GM12892 (cell line): Measurements from ENCODE around the gene POLG2.

Experiments
- POLR2A ChIP-seq: IDR thresholded peaks from 2 replicates; pipeline ENCODE4 v1.6.1; 2011; ENCODE audit warnings: low read depth, low read length, control low read depth
- POLR2AphosphoS5 ChIP-seq: IDR thresholded peaks from 2 replicates; pipeline ENCODE4 v1.6.1; 2011; ENCODE audit warnings: low read depth, low read length, control low read depth
- TAF1 ChIP-seq: IDR thresholded peaks from 2 replicates; pipeline ENCODE4 v1.6.1; 2011; ENCODE audit warnings: low read depth, mild to moderate bottlenecking, control low read depth, low read length, borderline replicate concordance

DNA sequence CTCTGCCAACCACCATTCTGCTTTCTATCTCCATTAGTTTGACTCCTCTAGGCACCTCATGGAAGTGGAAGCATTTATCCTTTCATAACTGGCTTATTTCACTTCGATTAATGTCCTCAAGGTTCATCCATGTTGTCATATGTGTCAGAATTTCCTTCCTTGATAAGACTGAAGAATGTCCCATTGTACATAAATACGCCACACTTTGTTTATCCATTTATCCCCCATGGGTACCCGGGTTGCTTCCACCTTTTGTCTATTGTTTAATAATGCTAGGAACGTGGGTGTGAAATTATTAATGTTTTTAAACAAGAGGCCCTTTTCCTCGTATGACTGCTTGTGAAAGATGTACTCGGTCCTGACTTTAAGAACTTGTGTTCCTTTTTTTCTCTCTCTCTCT is 35.1 kb downstream of the POLG2 start:
- TF ChIP-seq TAF1 (no peak), POLR2A (no peak), POLR2AphosphoS5 (no peak)
